ENCODE data around the gene COL5A1. TPM values are rescaled to one million over a fixed set of nuclear protein-coding genes. Genes with fewer than 3 reads are reported as not detected.
"Not testable (repeated sequence)": the region's sequence is repeated elsewhere in the genome, so short reads cannot be mapped to it uniquely, and the experiment has no call there.

The COL5A1 gene
- polyA plus RNA-seq, 1 donor: 460 TPM

- no peak for DNase-seq
Measured at GRCh38 chr9:134710901-134711300, 69.3 kb downstream of the COL5A1 start.

GRCh38 chr9:134712243-134712642, 70.6 kb downstream of the COL5A1 start:
- DNase-seq: no peak

- no peak for DNase-seq
Measured at GRCh38 chr9:134712926-134713325, 71.3 kb downstream of the COL5A1 start.

GRCh38 chr9:134715536-134715935, 73.9 kb downstream of the COL5A1 start:
- not testable (repeated sequence) for DNase-seq

GRCh38 chr9:134716067-134716466, 74.5 kb downstream of the COL5A1 start:
- DNase-seq: no peak

- no peak for DNase-seq
Measured at GRCh38 chr9:134717056-134717455, 75.5 kb downstream of the COL5A1 start.

- no peak for DNase-seq
Measured at GRCh38 chr9:134717924-134718645, 76.5 kb downstream of the COL5A1 start.

- no peak for DNase-seq
Measured at GRCh38 chr9:134719331-134719730, 77.7 kb downstream of the COL5A1 start.

GRCh38 chr9:134720136-134720753, 78.6 kb downstream of the COL5A1 start:
- no peak for DNase-seq

GRCh38 chr9:134720796-134721195, 79.2 kb downstream of the COL5A1 start:
- DNase-seq: no peak

GRCh38 chr9:134721344-134721743, 79.7 kb downstream of the COL5A1 start:
- no peak for DNase-seq

GRCh38 chr9:134722120-134722701, 80.6 kb downstream of the COL5A1 start:
- no peak for DNase-seq

GRCh38 chr9:134723037-134723436, 81.4 kb downstream of the COL5A1 start:
- DNase-seq: no peak

GRCh38 chr9:134723491-134724190, 82.0 kb downstream of the COL5A1 start:
- no peak for DNase-seq

- DNase-seq: no peak
Measured at GRCh38 chr9:134724202-134724911, 82.8 kb downstream of the COL5A1 start.

GRCh38 chr9:134724912-134725604, 83.5 kb downstream of the COL5A1 start:
- DNase-seq: no peak

GRCh38 chr9:134725605-134725940, 84.0 kb downstream of the COL5A1 start:
- DNase-seq: no peak

- DNase-seq: no peak
Measured at GRCh38 chr9:134726026-134726721, 84.6 kb downstream of the COL5A1 start.

GRCh38 chr9:134726722-134727034, 85.1 kb downstream of the COL5A1 start:
- no peak for DNase-seq

GRCh38 chr9:134728021-134728795, 86.6 kb downstream of the COL5A1 start:
- no peak for DNase-seq
